ENCODE results near the gene TMEM94. TPM values are rescaled to one million over a fixed set of nuclear protein-coding genes. Genes with fewer than 3 reads are reported as not detected.

The TMEM94 gene
- total and polyA plus RNA-seq, 2 of the 13 experiments (the other 11 are each of a cell fraction or from before 2014, with no cell fraction given): 32.6 to 134 TPM

- TF ChIP-seq GRHL1 (CRISPR knock-in tag; conservative IDR thresholded peaks at IDR 0.05) (no peak), SPEN (CRISPR knock-in tag; IDR thresholded peaks at IDR 0.05; ENCODE audit: low read depth) (0 out of 2 replicates have a peak, but pooled peaks have one; percentile 8), RNF219 (CRISPR knock-in tag; IDR thresholded peaks at IDR 0.05) (no peak), ZNF816 (CRISPR knock-in tag; IDR thresholded peaks at IDR 0.05; ENCODE audit: borderline replicate concordance) (0 out of 2 replicates have a peak, but pooled peaks have one; percentile 4), TBL1XR1 (IDR thresholded peaks at IDR 0.05; ENCODE audit: borderline replicate concordance, low read length, partially characterized antibody) (no peak), PHF21A (CRISPR knock-in tag; IDR thresholded peaks at IDR 0.05) (no peak), ZBTB7B (CRISPR knock-in tag; IDR thresholded peaks at IDR 0.05) (peak; percentile 83; the same call in 1 of the 2 replicates), ZHX1 (CRISPR knock-in tag; IDR thresholded peaks at IDR 0.05; ENCODE audit: low read depth) (no peak), AHDC1 (CRISPR knock-in tag; IDR thresholded peaks at IDR 0.05; ENCODE audit: borderline replicate concordance) (no peak), SP2 (CRISPR knock-in tag; IDR thresholded peaks at IDR 0.05) (no peak), MXD3 (CRISPR knock-in tag; IDR thresholded peaks at IDR 0.05) (0 out of 2 replicates have a peak, but pooled peaks have one; percentile 43), ZNF788 (CRISPR knock-in tag; IDR thresholded peaks at IDR 0.05; ENCODE audit: borderline replicate concordance) (no peak), ZNF367 (CRISPR knock-in tag; IDR thresholded peaks at IDR 0.05; ENCODE audit: borderline replicate concordance) (no peak), ZNF572 (CRISPR knock-in tag; IDR thresholded peaks at IDR 0.05) (no peak), ZMYM2 (CRISPR knock-in tag; IDR thresholded peaks at IDR 0.05) (no peak), ZNF224 (CRISPR knock-in tag; IDR thresholded peaks at IDR 0.05) (no peak)
Measured at GRCh38 chr17:75514919-75515495, 58.6 kb downstream of the TMEM94 start (continued).

Data from HepG2 (cell line).